Middle frontal gyrus (tissue), 1 donor: Measurements from ENCODE around the gene STARD9.
"Not testable (repeated sequence)": the region's sequence is repeated elsewhere in the genome, so short reads cannot be mapped to it uniquely, and the experiment has no call there.

Source experiments
- DNase-seq: peaks from one replicate; pipeline ENCODE4 v3.0.0-alpha.2; 2015; ENCODE audit warnings: low spot score; ENCODE audit errors: extremely low spot score

STARD9 gene

GRCh38 chr15:42590619-42591237 is 15.3 kb downstream of the STARD9 start:
- DNase-seq: no peak

- no peak for DNase-seq
Measured at GRCh38 chr15:42591238-42591934, 16.0 kb downstream of the STARD9 start.

GRCh38 chr15:42592716-42593115 is 17.3 kb downstream of the STARD9 start:
- no peak for DNase-seq

GRCh38 chr15:42593143-42593542 is 17.7 kb downstream of the STARD9 start:
- DNase-seq: no peak

GRCh38 chr15:42594095-42594494 is 18.7 kb downstream of the STARD9 start:
- no peak for DNase-seq

GRCh38 chr15:42595626-42596240 is 20.3 kb downstream of the STARD9 start:
- DNase-seq: no peak

GRCh38 chr15:42601316-42601715 is 25.9 kb downstream of the STARD9 start:
- DNase-seq: not testable (repeated sequence)

GRCh38 chr15:42602501-42602900 is 27.1 kb downstream of the STARD9 start:
- DNase-seq: no peak

GRCh38 chr15:42603978-42604377 is 28.6 kb downstream of the STARD9 start:
- DNase-seq: no peak

GRCh38 chr15:42604894-42605744 is 29.7 kb downstream of the STARD9 start:
- no peak for DNase-seq

GRCh38 chr15:42605796-42606195 is 30.4 kb downstream of the STARD9 start:
- DNase-seq: no peak

GRCh38 chr15:42608110-42608531 is 32.7 kb downstream of the STARD9 start:
- DNase-seq: no peak

GRCh38 chr15:42608752-42609488 is 33.5 kb downstream of the STARD9 start:
- DNase-seq: no peak

GRCh38 chr15:42611532-42611931 is 36.1 kb downstream of the STARD9 start:
- DNase-seq: no peak

- no peak for DNase-seq
Measured at GRCh38 chr15:42612367-42612912, 37.0 kb downstream of the STARD9 start.

- no peak for DNase-seq
Measured at GRCh38 chr15:42616107-42616506, 40.7 kb downstream of the STARD9 start.

- no peak for DNase-seq
Measured at GRCh38 chr15:42619656-42620371, 44.4 kb downstream of the STARD9 start.

- no peak for DNase-seq
Measured at GRCh38 chr15:42621386-42621785, 46.0 kb downstream of the STARD9 start.

GRCh38 chr15:42621996-42622925 is 46.9 kb downstream of the STARD9 start:
- no peak for DNase-seq
